Endodermal cell (in vitro differentiated cells): Measurements from ENCODE around the gene ZNF783. TPM values are rescaled to one million over a fixed set of nuclear protein-coding genes. Genes with fewer than 3 reads are reported as not detected.

Experiments
- DNase-seq: peaks from one replicate; pipeline ENCODE4 v3.0.0-alpha.2; 2017
- H3K27ac ChIP-seq: 2 replicates; pipeline ENCODE4 v1.5.1; 2013; ENCODE audit warnings: mild to moderate bottlenecking, low read depth, low read length, moderate library complexity
- H3K27me3 ChIP-seq: 2 replicates; pipeline ENCODE4 v1.6.1; 2013; ENCODE audit warnings: mild to moderate bottlenecking, low read length, moderate library complexity; ENCODE audit not compliant: insufficient read depth, control insufficient read depth, poor library complexity, severe bottlenecking
- H3K36me3 ChIP-seq: 2 replicates; pipeline ENCODE4 v1.7.0; 2013; ENCODE audit warnings: mild to moderate bottlenecking, low read length, moderate library complexity; ENCODE audit not compliant: control insufficient read depth, insufficient read depth
- H3K4me1 ChIP-seq: one replicate; pipeline ENCODE4 v1.7.0; 2013; ENCODE audit warnings: low read length; ENCODE audit not compliant: control insufficient read depth, insufficient read depth
- H3K4me3 ChIP-seq: 2 replicates; pipeline ENCODE4 v1.5.1; 2013; ENCODE audit warnings: mild to moderate bottlenecking, low read length, moderate library complexity
- H3K9ac ChIP-seq: 2 replicates; pipeline ENCODE4 v1.6.1; 2013; ENCODE audit warnings: mild to moderate bottlenecking, low read length, moderate library complexity; ENCODE audit not compliant: poor library complexity, severe bottlenecking; ENCODE audit errors: extremely low read depth
- H3K9me3 ChIP-seq: 2 replicates; pipeline ENCODE4 v1.6.1; 2013; ENCODE audit warnings: mild to moderate bottlenecking, low read length, moderate library complexity; ENCODE audit not compliant: control insufficient read depth
- H3K27ac Mint-ChIP-seq: 2 replicates; pipeline ENCODE4 v1.8.0; 2020; ENCODE audit warnings: mixed read lengths
- H3K27me3 Mint-ChIP-seq: 2 replicates; pipeline ENCODE4 v1.8.0; 2021; ENCODE audit warnings: mild to moderate bottlenecking, mixed read lengths; ENCODE audit not compliant: insufficient read depth
- H3K36me3 Mint-ChIP-seq: 2 replicates; pipeline ENCODE4 v1.8.0; 2020; ENCODE audit warnings: low read depth, mixed read lengths
- H3K4me1 Mint-ChIP-seq: 2 replicates; pipeline ENCODE4 v1.8.0; 2020; ENCODE audit warnings: mixed read lengths
- H3K4me3 Mint-ChIP-seq: 2 replicates; pipeline ENCODE4 v1.8.0; 2020; ENCODE audit warnings: mild to moderate bottlenecking, moderate library complexity, mixed read lengths
- H3K9me3 Mint-ChIP-seq: 2 replicates; pipeline ENCODE4 v1.8.0; 2020; ENCODE audit warnings: mild to moderate bottlenecking, mixed read lengths
- CTCF ChIP-seq: fragments of 200-600 bp; sonication (generic); conservative IDR thresholded peaks from 2 replicates; pipeline ENCODE4 v1.5.0; 2021; ENCODE audit warnings: antibody characterized with exemption, mild to moderate bottlenecking
- WGBS, 2 experiments: methylation state at CpG; one replicate each; pipeline versions ENCODE4 v1.1.5 to v1.1.7; 2013; ENCODE audit warnings: missing lambda C conversion rate in 2 of 2, mixed read lengths in 1 of 2; ENCODE audit not compliant: insufficient coverage in 1 of 2, insufficient read length in 1 of 2; 5-methylcytosine and 5-hydroxymethylcytosine counted together
- total RNA-seq, 2 donors: library from RNA; stranded (reverse); fragmentation: NEBNext Ultra II Directional in 1 of 2; extraction: Animal tissue kit (Norgen Biotek cat#: 25700) in 1 of 2; gene quantifications; 2 replicates in 1 of 2; 3 replicates in 1 of 2; pipeline ENCODE4 v1.2.1, GENCODE V29; 2021

The ZNF783 gene
- total RNA-seq, 2 donors from 2014 or later = 12.1 to 13.2 TPM

- Histone ChIP-seq H3K36me3 (no peaks in the 10 kb centered on the region), H3K4me1 (no peaks in the 10 kb centered on the region), H3K27me3 (no peaks in the 10 kb centered on the region), H3K27ac (no peak overlapping the region), H3K9ac (no peak overlapping the region), H3K9me3 (no peaks in the 10 kb centered on the region), H3K4me3 (no peak overlapping the region)
- Mint-ChIP-seq H3K4me3 (no peak overlapping the region), H3K9me3 (peaks cover 5% of the 10 kb centered on the region), H3K27me3 (peaks cover 14% of the 10 kb centered on the region), H3K4me1 (peaks cover 12% of the 10 kb centered on the region), H3K27ac (no peak overlapping the region), H3K36me3 (no peaks in the 10 kb centered on the region)
- TF ChIP-seq CTCF = no peak
- no peak for DNase-seq
Observed at GRCh38 chr7:149316606-149317005, 54.6 kb downstream of the ZNF783 start.

- Mint-ChIP-seq H3K4me3 (no peak overlapping the region), H3K4me1 (peaks cover 14% of the 10 kb centered on the region), H3K27me3 (peaks cover 14% of the 10 kb centered on the region), H3K9me3 (peaks cover 5% of the 10 kb centered on the region), H3K27ac (no peak overlapping the region), H3K36me3 (no peaks in the 10 kb centered on the region)
- no peak for DNase-seq
- Histone ChIP-seq H3K27me3 (no peaks in the 10 kb centered on the region), H3K4me1 (no peaks in the 10 kb centered on the region), H3K9me3 (no peaks in the 10 kb centered on the region), H3K36me3 (no peaks in the 10 kb centered on the region), H3K4me3 (no peak overlapping the region), H3K27ac (no peak overlapping the region), H3K9ac (no peak overlapping the region)
- WGBS, 2 experiments = 86 to 91% methylated on average over 1 of the region's 1 CpG
- TF ChIP-seq CTCF = no peak
Observed at GRCh38 chr7:149317496-149317895, 55.5 kb downstream of the ZNF783 start.

- Histone ChIP-seq H3K4me1 (no peaks in the 10 kb centered on the region), H3K9me3 (no peaks in the 10 kb centered on the region), H3K36me3 (no peaks in the 10 kb centered on the region), H3K27ac (no peak overlapping the region), H3K9ac (no peak overlapping the region), H3K27me3 (no peaks in the 10 kb centered on the region), H3K4me3 (no peak overlapping the region)
- 70 to 71% methylated on average over 7 to 9 of the region's 9 CpGs for WGBS, 2 experiments
- H3K4me3 Mint-ChIP-seq = no peak overlapping the region
- TF ChIP-seq CTCF = peak; percentile 69
- peak; percentile 78 for DNase-seq
- no peaks in the 10 kb centered on the region for H3K36me3 Mint-ChIP-seq
- peaks cover 5% of the 10 kb centered on the region for H3K9me3 Mint-ChIP-seq
- H3K27ac Mint-ChIP-seq = no peak overlapping the region
- H3K4me1 Mint-ChIP-seq = peaks cover 14% of the 10 kb centered on the region
- peaks cover 14% of the 10 kb centered on the region for H3K27me3 Mint-ChIP-seq
Observed at GRCh38 chr7:149317986-149318672, 56.1 kb downstream of the ZNF783 start.
